Loucy (cell line): ENCODE results near the gene TMEM45A.
"Not testable (repeated sequence)": the region's sequence is repeated elsewhere in the genome, so short reads cannot be mapped to it uniquely, and the experiment has no call there.

Experiments used
- H2AFZ ChIP-seq: fragments of 200-600 bp; sonication (generic); 2 replicates; pipeline ENCODE4 v1.6.0; 2016; ENCODE audit warnings: antibody characterized with exemption, mild to moderate bottlenecking, low read length, moderate library complexity
- H3F3A ChIP-seq: fragments of 200-600 bp; 2 replicates; pipeline ENCODE4 v1.6.0; 2016; ENCODE audit warnings: antibody characterized with exemption, low read depth, mild to moderate bottlenecking
- H3K27me3 ChIP-seq: fragments of 200-600 bp; sonication (generic); 2 replicates; pipeline ENCODE4 v1.6.1; 2014; ENCODE audit warnings: low read length, mild to moderate bottlenecking; ENCODE audit not compliant: insufficient read depth, poor library complexity, severe bottlenecking
- H3K36me3 ChIP-seq: fragments of 200-600 bp; sonication (generic); 2 replicates; pipeline ENCODE4 v1.6.1; 2016; ENCODE audit warnings: low read length; ENCODE audit not compliant: insufficient read depth
- H3K4me1 ChIP-seq: fragments of 200-600 bp; sonication (generic); 2 replicates; pipeline ENCODE4 v1.5.1; 2014; ENCODE audit warnings: low read length, mild to moderate bottlenecking; ENCODE audit not compliant: insufficient read depth, poor library complexity, severe bottlenecking
- H3K4me2 ChIP-seq: fragments of 200-600 bp; sonication (generic); 2 replicates; pipeline ENCODE4 v1.6.0; 2014; ENCODE audit warnings: antibody characterized with exemption, low read length, low read depth, mild to moderate bottlenecking; ENCODE audit not compliant: poor library complexity, severe bottlenecking
- H3K4me3 ChIP-seq: fragments of 200-600 bp; sonication (generic); 2 replicates; pipeline ENCODE4 v1.5.1; 2014; ENCODE audit warnings: low read length, mild to moderate bottlenecking, mixed read lengths; ENCODE audit not compliant: poor library complexity, severe bottlenecking
- H3K79me2 ChIP-seq: fragments of 200-600 bp; sonication (generic); 2 replicates; pipeline ENCODE4 v1.6.1; 2014; ENCODE audit warnings: low read length; ENCODE audit not compliant: insufficient read depth
- H3K9ac ChIP-seq: fragments of 200-600 bp; sonication (generic); 2 replicates; pipeline ENCODE4 v1.6.0; 2014; ENCODE audit warnings: mild to moderate bottlenecking, low read depth, low read length, moderate library complexity; ENCODE audit not compliant: poor library complexity, severe bottlenecking
- H3K9me2 ChIP-seq: fragments of 200-600 bp; sonication (generic); replicated peaks from 2 replicates; pipeline ENCODE4 v1.6.1; 2016; ENCODE audit warnings: low read depth, low read length, mixed read lengths
- H3K9me3 ChIP-seq: fragments of 200-600 bp; sonication (generic); 2 replicates; pipeline ENCODE4 v1.6.1; 2014; ENCODE audit warnings: mild to moderate bottlenecking, antibody characterized with exemption, low read length, low read depth; ENCODE audit not compliant: insufficient read depth
- H4K20me1 ChIP-seq: fragments of 200-600 bp; sonication (generic); 2 replicates; pipeline ENCODE4 v1.6.0; 2014; ENCODE audit warnings: antibody characterized with exemption, low read length, mild to moderate bottlenecking; ENCODE audit not compliant: insufficient read depth, poor library complexity, severe bottlenecking
- CTCF ChIP-seq: fragments of 200-600 bp; sonication (generic); conservative IDR thresholded peaks from 2 replicates; pipeline ENCODE4 v1.5.1; 2014; ENCODE audit warnings: mild to moderate bottlenecking, antibody characterized with exemption, low read length
- EZH2phosphoT487 ChIP-seq: fragments of 200-600 bp; IDR thresholded peaks from 2 replicates; pipeline ENCODE4 v1.6.1; 2018; ENCODE audit warnings: antibody characterized with exemption, mild to moderate bottlenecking, moderate library complexity, borderline replicate concordance

The TMEM45A gene

GRCh38 chr3:100492059-100493006, at the start of gene TMEM45A:
Gene TMEM45A (plus strand): TSS chr3:100492619. CDS start chr3:100555212, 62,593 bp downstream.
- Histone ChIP-seq H3K4me2 (peak within 1 kb of the TSS; percentile 71), H3K9me2 (no peaks in the 10 kb centered on the region), H4K20me1 (no peaks in the 10 kb centered on the region), H3K4me3 (peak within 1 kb of the TSS; percentile 69), H2AFZ (peak within 1 kb of the TSS; percentile 91), H3K9ac (peak within 1 kb of the TSS; percentile 44), H3F3A (no peaks in the 10 kb centered on the region), H3K27me3 (no peaks in the 10 kb centered on the region), H3K9me3 (no peaks in the 10 kb centered on the region), H3K4me1 (no peaks in the 10 kb centered on the region), H3K79me2 (no peaks in the 10 kb centered on the region), H3K36me3 (no peaks in the 10 kb centered on the region)
- TF ChIP-seq EZH2phosphoT487 (no peak), CTCF (no peak)

- no peak for TF ChIP-seq EZH2phosphoT487
- no peak for TF ChIP-seq CTCF
- Histone ChIP-seq H3K9me2 (no peaks in the 10 kb centered on the region), H3K9me3 (no peaks in the 10 kb centered on the region), H3K4me2 (no peak overlapping the region), H4K20me1 (no peaks in the 10 kb centered on the region), H3K27me3 (no peaks in the 10 kb centered on the region), H3K4me3 (no peak overlapping the region), H2AFZ (no peak overlapping the region), H3K36me3 (0 out of 2 replicates have a peak, but pooled peaks cover 4% of the 10 kb centered on the region), H3F3A (no peaks in the 10 kb centered on the region), H3K9ac (no peak overlapping the region), H3K4me1 (peaks cover 15% of the 10 kb centered on the region), H3K79me2 (no peaks in the 10 kb centered on the region)
These were observed 48.7 kb upstream of the TMEM45A start for GRCh38 chr3:100443690-100444089.

GRCh38 chr3:100447067-100447466, 45.4 kb upstream of the TMEM45A start:
- H4K20me1 ChIP-seq, H3K4me1 ChIP-seq, H3K9me3 ChIP-seq, H2AFZ ChIP-seq, H3K36me3 ChIP-seq, H3K9me2 ChIP-seq, H3K79me2 ChIP-seq, H3K9ac ChIP-seq, H3K4me2 ChIP-seq, H3K4me3 ChIP-seq, H3K27me3 ChIP-seq, H3F3A ChIP-seq: not testable (repeated sequence)
